ENCODE measurements around the gene PRG3.
"Not testable (repeated sequence)": the region's sequence is repeated elsewhere in the genome, so short reads cannot be mapped to it uniquely, and the experiment has no call there.

PRG3 gene

DNA sequence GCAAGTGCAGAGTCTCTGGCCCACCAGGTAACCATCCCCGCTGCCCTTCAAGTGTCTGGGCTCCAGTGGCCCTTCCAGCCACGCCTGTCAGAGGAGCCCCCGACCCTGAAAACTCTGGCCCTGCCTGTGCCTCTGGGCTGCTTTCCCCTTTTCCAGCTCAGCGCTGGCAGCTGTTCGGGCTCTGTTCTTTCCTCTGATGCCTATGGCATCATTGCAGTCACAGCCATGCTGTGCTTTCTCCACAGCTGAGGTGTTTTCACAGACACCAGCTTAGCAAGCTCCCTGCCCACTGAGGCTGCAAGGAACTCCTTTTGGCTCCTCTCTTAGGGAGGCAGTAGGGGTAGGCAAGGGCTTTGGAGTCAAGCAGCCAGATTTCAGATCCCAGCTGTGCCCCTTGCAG is 21.6 kb downstream of the PRG3 start:
- DNase-seq, result no peak

DNA sequence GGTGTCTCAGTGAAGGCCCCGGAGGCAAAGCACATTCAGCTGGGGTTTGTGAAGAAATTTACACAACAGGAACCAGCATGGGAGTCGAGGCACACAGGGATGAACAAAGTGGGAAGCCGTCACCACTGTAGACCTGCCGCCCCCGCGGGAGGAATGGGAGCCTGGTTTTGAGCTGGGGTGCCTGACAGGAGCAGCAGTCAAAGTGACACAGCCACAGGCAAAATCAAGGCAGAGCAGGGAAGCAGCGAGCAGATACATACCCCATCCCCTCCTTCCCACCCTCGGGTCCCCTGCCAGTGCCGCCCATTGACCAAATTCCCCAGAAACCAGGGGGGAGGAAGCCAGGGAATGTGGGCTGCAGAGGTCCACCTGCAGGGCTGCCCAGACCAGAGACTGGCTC is 22.0 kb downstream of the PRG3 start:
- no peak for DNase-seq

DNA sequence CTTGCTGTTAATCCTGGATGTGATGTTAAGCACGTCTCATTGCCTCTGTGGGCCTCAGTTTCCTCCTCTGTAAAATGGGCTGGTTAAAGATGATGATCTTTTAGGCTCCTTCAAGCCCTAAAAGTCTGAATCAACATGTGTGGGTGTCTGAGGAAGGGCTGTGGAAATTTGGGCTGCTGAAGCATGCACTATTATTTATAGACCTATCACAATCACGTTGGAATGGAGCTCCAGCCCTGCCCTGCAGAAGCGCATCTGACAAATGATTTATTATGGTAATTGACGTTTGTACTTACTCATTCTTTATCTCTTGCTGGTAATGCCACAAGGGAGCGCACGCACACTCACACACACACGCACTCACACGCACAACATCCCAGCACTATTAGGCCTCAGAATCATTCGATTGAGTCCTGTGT is 22.4 kb downstream of the PRG3 start:
- DNase-seq, result no peak

DNA sequence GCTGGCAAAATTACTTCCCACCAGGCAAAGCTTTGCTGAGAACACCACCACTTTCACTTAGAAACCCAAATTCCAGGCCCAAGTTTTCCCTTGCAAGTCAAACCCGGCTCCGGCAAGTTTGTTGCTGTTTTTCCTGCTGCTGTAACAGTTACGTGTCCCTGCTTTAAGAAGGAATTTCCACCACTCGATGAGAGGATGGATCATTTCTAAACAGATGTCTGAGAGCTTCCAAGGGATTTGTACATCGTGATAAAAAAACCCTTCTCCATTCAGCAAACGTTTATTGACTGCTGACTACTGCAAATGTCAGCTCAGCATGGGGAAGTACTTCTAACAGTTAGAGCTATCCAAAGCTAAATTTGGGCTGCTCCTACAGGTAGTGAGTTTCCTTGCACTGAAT is 23.1 kb downstream of the PRG3 start:
- no peak for DNase-seq

DNA sequence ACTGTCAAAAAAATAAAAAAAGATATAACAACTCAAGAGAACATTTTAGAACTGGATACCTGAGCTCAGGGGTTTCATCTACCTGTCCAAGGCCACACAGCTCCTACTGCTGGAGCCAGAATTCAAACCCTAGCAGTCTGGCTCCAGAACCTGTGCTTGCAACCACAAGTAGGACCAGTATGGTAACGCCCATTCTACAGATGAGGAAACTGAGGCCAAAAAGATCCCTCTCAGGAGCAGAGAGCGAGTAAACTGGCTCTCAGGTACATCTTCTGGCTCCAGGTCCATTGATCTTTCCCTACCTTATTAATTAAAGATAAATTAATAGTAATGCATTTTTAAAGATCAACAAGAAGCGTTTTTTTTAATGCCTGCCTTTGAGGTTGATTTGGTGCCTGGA is 23.6 kb downstream of the PRG3 start:
- no peak for DNase-seq

DNA sequence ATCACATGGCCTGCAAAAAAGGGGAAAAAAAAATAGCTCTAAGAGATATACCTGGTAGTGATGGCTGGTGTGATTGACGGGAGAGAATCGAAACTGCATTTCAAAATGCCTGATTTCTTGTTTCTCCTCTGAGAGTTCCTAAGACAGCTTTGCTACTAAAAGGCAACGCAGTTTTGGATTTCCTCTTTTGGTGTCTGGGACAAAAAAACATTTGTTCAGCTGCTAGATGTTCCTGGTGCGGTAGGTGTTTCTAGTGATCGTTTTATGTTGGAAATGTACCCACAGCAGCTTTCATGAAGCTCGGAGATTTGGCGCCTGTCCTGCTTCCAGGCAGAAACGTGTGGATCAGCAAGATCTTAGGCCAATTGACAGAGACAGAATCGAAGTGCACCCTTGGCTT is 24.7 kb downstream of the PRG3 start:
- DNase-seq, result no peak

GRCh38 chr11:57354699-57355098 is 26.3 kb downstream of the PRG3 start:
- no peak for DNase-seq

DNA sequence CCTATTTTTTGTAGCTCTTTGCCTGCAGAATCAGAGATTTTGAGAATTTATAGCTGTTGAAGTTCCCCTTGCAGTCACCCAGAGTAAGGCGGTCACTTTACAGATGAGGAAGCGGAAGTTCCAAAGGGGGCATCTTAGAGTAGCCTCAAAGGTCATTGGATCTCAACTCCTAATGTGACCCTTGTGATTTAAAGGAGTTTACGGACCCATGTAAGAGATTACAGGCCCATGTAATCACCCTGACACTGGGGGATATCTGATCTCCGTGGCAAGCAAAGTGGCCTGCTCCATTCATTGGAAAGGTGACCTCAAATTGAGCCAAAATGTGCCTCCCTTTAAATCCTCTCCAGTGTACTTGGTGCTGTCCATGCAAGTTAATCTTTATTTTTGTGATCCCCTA is 27.1 kb downstream of the PRG3 start:
- DNase-seq, result no peak

DNA sequence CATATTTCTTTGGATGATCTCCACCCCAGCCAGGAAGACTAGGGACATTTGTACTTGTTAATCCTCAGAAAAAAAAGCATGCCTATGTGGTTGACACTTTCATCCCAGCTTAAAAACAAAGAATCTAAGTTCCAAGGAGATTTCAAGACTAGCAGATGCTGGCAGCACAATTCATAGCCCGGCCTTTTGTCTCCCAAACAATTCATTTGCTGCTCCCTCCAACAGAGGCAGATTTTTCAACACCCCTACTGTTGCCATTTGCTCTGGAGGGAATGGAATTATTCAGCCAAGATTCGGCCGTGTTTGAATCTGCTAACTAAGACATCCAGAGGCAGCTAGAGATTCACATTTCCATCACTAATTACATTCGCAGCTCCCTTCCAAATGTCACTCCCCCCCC is 27.5 kb downstream of the PRG3 start:
- DNase-seq, result no peak

GRCh38 chr11:57353036-57353435 is 27.9 kb downstream of the PRG3 start:
- no peak for DNase-seq

DNA sequence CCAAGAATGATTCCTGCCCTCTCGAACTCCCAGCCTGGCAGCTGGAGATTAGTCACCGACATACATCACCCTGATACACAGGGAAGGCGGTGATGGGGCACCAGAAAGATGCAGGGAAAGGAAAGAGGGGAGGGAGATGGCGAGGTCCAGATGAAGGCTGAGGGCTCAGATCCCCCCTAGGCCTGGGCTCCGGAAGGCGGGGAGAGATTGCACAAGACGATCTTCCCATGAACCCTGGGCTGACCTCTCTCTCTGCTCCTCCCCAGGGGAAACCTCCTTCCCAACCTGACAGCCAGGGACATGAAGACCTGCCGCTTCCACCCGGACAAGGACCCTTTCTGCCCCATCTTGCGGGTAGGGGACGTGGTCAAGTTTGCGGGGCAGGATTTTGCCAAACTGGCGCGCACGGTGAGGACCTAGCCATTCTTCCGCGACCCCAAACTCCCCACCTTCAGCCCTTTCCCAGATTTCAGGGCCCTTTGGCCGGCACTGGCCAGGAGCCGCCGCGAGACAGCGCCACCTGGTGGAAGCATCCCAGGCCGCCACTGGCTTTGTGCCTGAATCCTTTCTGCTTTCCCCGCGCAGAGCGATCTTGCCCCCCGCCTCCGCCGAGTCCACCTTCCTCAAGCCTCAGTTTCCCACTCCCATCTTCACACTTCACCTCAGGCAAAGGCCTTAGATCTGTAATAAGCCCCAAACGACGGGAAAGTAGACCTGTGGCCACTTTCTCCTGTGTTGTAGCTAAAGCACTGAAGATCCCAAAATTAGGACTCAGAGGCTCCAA is 31.3 kb downstream of the PRG3 start:
- peak; percentile 48 for DNase-seq

GRCh38 chr11:57348636-57349313 is 32.2 kb downstream of the PRG3 start:
- peak; percentile 30 for DNase-seq

DNA sequence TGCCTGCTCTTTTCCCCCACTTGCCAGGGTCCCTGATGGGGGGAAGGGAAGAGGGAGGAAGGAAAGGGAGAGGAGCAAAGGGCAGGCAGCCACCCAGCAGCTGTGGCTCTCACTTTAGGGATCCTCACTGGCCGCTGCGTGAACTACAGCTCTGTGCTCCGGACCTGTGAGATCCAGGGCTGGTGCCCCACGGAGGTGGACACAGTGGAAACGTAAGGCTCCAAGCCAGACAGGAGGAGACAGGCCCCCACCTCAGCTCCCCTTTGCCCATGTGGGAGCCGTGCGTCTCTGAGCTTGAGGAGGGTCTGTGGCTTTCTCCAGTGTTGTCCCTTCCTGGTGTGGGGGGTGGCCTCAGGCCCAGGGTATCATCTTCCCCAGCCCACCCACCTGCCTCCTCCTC is 32.9 kb downstream of the PRG3 start:
- DNase-seq, result no peak

DNA sequence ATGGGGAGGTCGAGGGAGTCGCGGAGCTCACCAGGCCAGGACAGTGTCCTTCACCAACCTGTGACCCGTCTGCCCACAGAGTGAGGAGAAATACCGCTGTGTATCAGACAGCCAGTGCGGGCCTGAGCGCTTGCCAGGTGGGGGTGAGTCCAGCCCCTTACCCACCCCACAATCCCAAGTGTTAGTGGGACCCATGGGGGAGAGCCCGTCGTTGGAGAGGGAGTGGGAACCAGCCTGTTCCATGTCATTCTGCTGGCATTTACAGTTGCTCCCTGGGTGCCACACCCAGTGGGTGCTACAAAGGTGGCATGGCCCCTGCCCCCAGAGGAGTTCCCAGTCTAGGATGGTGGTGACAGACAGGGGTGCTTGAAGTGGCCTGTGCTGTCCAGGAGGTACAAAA is 33.6 kb downstream of the PRG3 start:
- DNase-seq, result no peak

DNA sequence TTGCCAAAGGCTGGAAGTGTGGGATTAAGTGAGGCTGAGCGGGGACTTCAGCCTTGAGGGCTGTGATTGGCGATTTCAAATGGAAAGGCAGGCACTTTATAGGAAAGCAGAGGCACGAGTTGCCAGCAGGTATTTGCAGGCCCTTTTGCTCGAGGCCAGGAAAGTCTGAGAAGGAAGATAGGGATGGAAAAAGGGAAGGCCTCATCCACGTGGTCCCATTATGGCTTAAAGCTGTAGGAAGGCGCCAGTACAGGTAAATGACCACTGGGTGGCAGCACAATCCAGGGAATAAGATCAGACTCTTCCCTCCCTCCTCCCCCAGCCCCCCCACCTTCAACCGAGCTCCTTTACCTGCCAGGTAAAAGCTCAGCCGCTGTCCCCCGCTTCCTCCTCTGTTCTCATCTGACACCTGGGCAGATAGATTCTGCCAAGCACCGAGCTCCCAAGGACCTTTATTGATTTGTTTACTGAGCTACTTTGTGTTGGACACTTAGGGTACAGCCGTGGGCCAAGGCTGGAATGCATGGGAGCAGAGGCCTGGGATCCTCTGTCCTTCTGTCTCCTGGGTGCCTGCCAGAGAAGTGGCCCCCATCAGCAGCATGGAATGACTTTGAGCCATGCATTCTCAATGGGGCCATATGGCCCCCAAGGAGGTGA is 35.3 kb downstream of the PRG3 start:
- peak; percentile 66 for DNase-seq

GRCh38 chr11:57344826-57345225 is 36.1 kb downstream of the PRG3 start:
- DNase-seq, result no peak

DNA sequence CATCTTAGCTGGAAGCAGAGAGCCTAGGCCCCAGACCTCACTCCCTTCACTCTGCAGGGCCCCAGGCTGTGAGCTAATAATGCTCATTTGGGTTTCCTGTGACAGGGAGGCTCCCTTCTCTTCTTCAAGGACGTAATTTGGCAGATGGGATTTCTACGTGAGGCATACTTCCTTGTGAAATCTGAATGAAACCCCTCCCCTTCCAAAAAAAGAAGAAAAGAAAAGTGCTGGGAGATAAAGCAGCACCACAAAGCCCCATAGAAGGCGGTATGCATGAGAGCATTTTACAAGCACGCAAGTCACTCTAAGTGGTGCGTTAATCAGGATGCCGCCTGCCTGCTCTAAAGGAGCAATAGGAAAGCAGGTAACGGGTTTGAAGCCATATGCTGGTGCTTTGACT is 37.1 kb downstream of the PRG3 start:
- DNase-seq, result no peak

DNA sequence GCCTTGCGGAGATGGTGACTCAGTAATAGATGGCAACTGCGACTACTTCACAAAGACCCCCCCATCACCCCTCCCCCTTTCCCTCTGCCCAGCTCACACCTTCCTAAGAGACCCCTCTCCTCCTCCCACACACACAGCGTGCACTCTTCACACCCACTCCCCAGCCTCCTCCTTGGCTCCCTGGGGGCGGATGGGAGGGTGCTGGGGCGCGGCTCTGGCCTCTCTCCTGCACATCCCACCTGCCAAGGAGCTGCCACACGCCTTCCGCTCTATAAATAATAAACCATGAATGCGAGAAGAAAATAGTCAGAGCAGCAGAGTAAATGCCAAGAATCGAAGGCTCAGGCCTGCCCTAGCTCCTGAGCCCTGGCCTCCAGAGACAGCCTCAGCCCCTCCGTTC is 38.2 kb downstream of the PRG3 start:
- DNase-seq, result no peak

- DNase-seq, result no peak
These were observed 39.6 kb downstream of the PRG3 start for GRCh38 chr11:57341250-57341808.

DNA sequence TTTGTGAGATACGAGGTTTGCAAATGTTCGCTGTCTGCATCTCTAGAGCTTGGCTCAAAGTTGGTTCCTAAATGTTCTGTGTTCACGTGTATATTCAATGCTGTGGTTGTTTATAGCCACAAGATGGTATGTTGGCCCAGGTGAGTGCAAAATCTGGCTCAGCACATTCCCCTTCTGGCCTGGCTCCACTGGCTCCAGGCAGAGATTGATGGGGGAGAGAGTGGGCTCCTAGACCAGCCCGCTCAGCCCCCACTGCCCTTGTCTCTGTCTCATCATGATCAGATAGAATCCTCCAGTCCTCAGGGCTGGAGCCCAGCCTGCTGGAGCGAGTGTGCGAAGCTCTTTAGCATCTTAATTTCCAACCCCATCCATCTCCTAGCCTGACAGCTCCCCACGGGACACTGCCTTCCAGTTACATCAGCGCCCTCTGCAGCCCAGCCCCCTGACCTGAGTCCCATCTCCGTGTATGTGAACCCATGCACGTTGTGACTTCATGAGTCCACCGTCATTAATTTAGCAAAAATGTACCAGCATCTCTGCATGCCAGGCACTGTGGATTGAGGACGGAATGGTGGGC is 40.8 kb downstream of the PRG3 start:
- DNase-seq, result peak; percentile 40

GRCh38 chr11:57339328-57339727 is 41.6 kb downstream of the PRG3 start:
- no peak for DNase-seq

GRCh38 chr11:57338142-57338541 is 42.8 kb downstream of the PRG3 start, which contains the start of gene P2RX3:
Gene P2RX3, plus strand, starts transcription at chr11:57338352. Its CDS starts 199 bp downstream, at chr11:57338551.
- DNase-seq, result no peak

DNA sequence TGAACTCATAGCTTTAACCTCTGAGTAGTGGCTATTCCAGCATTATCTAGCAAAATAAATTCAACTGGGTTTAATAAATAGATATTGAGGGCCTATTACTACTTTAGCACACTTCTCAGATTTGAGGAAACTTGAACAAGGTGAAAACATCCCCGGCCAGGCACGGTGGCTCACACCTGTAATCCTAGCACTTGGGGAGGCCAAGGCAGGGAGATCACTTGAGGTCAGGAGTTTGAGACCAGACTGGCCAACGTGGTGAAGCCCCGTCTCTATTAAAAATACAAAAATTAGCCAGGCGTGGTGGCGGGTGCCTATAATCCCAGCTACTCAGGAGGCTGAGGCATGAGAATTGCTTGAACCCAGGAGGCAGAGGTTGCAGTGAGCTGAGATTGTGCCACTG is 44.1 kb downstream of the PRG3 start:
- not testable (repeated sequence) for DNase-seq

All from EL (cell line).